Cardiac septum (tissue), 1 donor: ENCODE data around the gene TIMM29. TPM values are rescaled to one million over a fixed set of nuclear protein-coding genes. Genes with fewer than 3 reads are reported as not detected.

Experiments
- DNase-seq: peaks from one replicate; pipeline ENCODE4 v3.0.0-alpha.2; 2020; ENCODE audit warnings: low spot score
- intact Hi-C: fragments of 100-400 bp; cut with DNase I; formaldehyde crosslinking; loops from one replicate; pipeline ENCODE4 v1.14.0; 2022
- total RNA-seq: library from RNA; stranded (reverse); fragmentation: NEBNext Ultra II Directional; extraction: Animal tissue kit (Norgen Biotek cat#: 25700); gene quantifications from one replicate; pipeline ENCODE4 v1.2.1, GENCODE V29; 2021
- donor health status: DM: no; HTN: no; CAD: no.

Gene TIMM29
- total RNA-seq, 1 donor from 2014 or later = 14.1 TPM

DNA sequence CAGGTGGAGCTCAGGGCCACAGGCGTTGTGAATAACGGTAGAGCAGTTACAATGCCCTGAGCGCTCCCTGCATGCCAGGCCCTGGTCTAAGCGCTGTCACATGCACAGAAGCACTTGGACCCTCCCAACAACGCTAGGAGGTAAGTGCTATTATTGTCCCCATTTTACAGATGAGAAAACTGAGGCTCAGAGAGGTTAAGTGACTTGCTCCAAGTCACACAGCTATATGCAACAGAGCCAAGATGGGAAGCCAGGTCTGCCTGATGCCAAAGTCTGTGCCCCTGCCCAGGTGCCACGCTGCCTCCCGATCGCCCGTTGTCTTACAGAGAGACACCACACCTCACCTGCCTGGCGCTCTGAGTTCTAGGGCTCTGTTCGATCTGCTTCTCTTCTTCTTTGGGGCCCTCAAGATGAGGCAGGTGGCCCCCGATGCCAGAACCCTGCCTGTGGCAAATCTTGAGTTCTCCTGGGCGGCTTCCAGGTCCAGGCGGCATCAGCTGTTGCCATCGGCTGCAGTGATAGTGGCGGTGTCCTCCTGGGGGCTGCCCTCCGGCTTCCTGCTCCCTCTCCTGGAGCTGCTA lies 20.1 kb upstream of the TIMM29 start:
- DNase-seq = no peak

DNA sequence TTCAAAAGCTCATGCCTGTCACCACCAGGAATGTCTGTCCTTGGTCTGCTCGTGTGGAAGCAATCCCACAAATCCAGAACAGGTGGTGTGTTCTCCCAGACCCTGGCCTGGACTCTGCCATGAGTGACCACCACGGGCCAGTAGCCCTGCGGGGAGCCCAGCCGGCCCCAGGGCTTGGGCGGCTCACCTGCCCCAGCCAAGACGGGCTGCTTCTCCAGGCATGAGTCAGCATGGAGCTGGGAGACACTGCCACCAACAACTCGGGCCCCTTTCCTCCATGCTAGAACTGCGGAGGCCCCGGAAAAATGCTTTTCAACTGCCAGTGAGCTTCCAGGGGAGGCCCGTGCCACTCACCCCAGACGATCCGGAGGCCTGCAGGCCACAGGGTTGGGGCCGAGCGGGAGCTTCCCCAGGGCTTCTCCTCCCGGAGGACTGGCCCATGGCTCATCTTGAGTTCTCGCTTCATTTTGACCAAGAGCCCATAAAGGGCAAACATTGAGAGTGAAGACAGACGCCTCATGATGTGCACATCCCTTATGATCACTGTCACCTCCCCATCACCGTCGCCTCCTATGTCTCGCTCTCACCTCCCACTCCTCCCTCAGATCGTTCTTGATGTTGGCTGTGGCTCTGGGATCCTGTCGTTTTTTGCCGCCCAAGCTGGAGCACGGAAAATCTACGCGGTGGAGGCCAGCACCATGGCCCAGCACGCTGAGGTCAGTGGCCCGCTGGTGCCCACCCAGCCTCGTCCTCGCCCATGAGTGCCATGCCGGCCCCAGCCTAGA lies 16.8 kb upstream of the TIMM29 start:
- no peak for DNase-seq
- intact Hi-C loops = no loop called here

More for the DNA sequence above, 20.1 kb upstream of the TIMM29 start:
- intact Hi-C loops = no loop called here

GRCh38 chr19:10912619-10913018 lies 16.0 kb upstream of the TIMM29 start:
- intact Hi-C loops = no loop called here

GRCh38 chr19:10913716-10914340 lies 14.8 kb upstream of the TIMM29 start:
- intact Hi-C loops = no loop called here
- no peak for DNase-seq

More at GRCh38 chr19:10912619-10913018, 16.0 kb upstream of the TIMM29 start:
- DNase-seq = no peak

DNA sequence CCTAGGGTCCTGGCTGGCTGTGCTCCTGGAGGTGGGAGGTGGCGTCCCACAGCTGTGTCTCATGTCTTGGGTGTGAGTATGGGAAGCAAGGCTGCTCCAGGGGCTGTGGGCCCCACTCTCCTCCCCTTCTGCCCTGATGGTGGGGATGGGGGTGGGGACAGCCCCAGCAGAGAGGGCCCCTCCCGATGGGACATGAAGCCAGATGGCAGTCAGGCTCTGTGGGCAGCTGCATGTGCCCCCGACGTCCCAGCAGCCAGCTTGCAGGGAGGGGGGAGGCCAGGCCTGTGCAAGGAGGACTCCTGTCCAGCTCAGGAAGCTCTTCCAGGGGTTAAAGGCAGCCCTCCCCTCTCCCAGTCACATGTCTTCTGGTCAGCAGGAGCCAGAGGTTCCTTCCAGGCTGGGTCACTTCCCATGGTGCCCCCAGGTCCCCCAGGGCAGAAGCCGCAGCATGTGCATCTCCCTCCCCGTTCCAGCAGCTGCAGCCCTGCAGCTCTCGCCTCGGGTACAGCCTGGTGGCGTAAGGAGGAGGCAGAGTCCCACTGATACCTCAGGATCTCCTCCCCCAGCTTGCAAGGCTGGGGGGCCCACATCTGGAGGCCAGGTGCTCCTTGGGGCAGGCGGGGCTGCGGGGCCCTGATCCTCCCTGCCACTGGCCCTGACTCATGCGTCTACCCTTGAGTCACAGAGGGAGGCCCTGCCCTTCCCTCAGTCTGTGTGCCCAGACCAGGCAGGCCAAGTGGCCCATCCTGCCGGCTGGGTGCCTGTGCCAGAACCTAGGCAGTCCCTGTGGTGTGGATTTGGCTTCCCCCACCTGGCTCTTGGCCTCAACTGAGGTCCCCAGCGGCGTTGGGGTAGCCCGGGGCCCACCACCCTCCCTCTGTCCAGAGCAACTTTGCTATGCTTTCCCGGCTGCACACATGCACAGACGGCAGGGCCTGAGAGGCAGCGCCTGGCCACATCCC lies 13.2 kb upstream of the TIMM29 start:
- no peak for DNase-seq
- intact Hi-C loops = no loop called here

GRCh38 chr19:10916602-10917001 lies 12.0 kb upstream of the TIMM29 start:
- intact Hi-C loops = no loop called here
- DNase-seq = no peak

- no peak for DNase-seq
- intact Hi-C loops = no loop called here
Observed at GRCh38 chr19:10918359-10918758, 10.3 kb upstream of the TIMM29 start.

DNA sequence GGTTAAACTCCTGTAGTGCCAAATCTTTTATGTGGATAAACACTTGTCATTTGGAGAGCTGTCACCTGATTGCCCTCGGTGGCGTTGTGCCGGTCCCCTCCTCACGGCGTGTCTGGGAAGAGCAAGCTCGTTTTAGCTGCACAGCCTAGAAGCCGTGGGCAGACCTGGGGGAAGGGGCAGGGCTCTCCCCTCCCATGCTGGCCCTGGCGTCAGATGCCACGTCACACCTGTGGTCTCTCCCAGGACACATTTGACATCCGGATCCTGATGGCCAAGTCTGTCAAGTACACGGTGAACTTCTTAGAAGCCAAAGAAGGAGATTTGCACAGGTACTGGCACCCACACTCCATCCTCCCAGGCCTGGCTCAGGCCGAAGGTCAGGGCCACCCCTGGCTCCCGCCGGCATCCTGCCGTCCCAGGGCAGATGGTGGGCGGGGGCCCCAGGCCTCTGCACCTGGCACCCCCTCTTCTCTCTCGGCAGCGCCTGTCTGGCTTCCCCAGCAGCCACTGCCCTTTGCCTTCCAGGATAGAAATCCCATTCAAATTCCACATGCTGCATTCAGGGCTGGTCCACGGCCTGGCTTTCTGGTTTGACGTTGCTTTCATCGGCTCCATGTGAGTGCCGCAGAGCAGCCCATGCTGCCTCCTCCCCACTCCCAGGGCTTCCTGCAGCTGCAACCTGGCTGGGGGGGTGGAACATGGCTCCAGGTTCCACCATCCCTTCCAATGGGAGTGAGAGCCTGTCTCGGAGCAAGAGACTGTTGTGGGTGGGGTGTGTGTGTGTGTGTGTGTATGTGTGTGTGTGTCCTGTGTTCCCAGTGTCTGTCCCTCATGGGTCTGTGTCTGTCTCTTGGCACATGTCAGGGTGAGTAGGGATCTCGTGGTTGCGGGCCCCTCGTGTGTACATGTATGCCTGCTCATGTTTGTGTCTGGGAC lies 9.0 kb upstream of the TIMM29 start:
- intact Hi-C loops = no loop called here
- no peak for DNase-seq

DNA sequence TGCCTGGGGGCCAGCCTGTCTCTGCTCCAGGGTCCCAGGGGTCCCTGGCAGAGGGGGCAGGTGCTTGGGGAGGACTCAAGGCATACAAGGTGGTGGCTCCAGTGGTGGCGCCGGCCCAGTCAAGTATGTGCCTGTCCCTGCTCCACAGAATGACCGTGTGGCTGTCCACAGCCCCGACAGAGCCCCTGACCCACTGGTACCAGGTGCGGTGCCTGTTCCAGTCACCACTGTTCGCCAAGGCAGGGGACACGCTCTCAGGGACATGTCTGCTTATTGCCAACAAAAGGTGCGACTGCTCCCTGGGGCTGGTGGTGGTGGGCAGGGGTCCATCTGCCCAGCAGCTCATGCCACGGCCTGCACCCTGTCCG lies 8.3 kb upstream of the TIMM29 start:
- intact Hi-C loops = no loop called here
- no peak for DNase-seq

DNA sequence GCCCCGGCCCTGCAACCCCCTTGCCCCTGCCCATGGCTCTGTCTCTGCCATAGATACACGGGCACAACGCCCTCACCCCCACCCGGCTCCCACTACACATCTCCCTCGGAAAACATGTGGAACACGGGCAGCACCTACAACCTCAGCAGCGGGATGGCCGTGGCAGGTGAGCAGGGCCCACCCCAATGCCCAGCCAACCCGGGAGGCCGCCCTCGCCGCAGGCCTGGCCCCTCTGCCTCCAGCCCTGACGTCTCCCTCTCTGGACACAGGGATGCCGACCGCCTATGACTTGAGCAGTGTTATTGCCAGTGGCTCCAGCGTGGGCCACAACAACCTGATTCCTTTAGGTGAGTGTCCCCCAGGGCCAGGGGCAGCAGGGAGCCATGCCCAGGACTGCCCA lies 7.8 kb upstream of the TIMM29 start:
- intact Hi-C loops = no loop called here
- no peak for DNase-seq

- intact Hi-C loops = no loop called here
- DNase-seq = no peak
Observed at GRCh38 chr19:10921199-10921909, 7.3 kb upstream of the TIMM29 start.

GRCh38 chr19:10921910-10922637 lies 6.5 kb upstream of the TIMM29 start:
- DNase-seq = no peak
- intact Hi-C loops = no loop called here

- intact Hi-C loops = no loop called here
- DNase-seq = no peak
Observed at GRCh38 chr19:10922638-10923014, 6.0 kb upstream of the TIMM29 start.

DNA sequence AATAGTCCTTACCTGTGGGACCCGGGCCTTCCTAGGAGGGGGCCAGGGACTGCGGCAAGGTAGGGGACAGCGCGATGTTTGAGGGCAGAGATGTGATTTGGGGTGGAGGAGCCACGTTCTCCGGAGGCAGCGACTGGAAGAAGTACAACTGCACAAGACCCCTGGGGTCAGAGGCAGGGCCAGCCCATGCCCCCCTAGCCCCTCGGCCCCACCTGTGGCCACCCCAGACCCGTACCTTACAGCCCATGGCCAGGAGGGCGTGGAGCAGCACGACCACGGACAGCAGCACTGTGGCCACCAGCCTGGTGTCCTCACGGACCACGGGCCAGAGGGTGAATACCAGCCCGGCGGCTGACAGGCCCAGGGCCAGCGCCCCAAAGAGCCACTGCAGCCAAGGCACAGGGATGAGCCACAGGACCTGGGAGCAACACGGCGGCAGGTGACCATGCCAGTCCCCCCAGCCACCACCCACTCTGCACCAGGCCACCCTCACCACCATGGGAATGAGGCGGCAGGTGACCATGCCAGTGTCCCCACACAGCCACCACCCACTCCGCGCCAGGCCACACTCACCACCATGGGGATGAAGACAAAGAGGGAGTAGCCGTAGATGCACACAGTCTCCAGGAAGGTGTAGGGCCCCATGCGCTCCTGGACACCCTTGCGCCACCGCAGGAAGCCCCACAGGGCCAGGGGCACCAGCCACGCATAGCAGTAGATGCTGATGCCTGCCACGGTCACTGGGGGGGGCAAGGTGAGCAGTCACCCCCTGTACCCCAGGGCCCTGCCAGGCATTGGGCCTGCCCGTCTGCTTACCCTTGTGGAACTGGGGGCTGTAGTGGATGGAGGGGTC lies 5.1 kb upstream of the TIMM29 start:
- intact Hi-C loops = no loop called here
- DNase-seq = no peak

- no peak for DNase-seq
- intact Hi-C loops = no loop called here
Observed at GRCh38 chr19:10924597-10924996, 4.0 kb upstream of the TIMM29 start.

DNA sequence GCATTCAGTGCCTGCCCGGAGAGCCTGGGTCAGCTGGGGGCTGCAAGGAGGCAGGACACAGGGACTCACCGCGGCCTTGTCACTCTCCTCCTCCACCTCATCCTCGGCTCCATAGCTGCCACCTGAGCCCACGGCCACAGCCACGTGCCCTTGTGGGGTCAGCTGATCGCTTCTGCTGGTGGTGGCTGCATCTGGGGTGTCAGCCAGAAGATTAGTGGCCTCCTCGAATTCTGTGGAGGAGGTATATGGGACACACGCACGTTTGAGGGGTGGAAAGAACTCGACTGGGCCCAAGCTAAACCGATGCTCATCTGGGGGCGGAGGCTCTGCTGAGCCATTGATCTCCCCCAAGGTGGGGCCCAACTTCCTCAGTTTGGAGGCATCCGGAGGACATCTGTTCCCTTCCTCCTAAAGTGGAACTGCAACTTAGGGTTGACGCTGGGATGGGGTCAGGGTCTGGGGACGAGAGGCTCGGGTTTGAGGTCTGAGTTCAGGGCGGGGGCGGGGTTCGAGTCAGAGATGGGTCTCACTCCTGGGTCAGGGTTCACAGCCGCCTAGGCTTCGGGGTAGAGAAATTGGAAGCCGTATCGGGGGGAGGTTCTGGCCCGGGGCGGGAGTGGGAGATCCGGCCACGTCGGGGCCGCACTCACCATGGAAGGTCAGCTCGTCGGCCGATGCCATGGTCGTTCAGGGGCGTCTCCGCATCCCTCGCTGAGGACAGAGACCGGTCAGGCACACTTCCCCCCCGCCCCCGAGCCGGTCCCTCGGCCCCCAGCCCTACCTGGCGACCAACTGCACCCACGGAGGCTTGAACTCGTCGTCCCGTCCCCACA lies 665 bp upstream of the TIMM29 start:
- no peak for DNase-seq
- intact Hi-C loops = loop anchor here (2.0 kb wide), 2 partner anchors 33 to 55 kb away; partner anchors contain the start of gene SMARCA4
